A673 (cell line): Measurements from ENCODE around the gene NBEA. TPM values are rescaled to one million over a fixed set of nuclear protein-coding genes. Genes with fewer than 3 reads are reported as not detected.

Experiments used
- BruUV-seq: library from RNA; stranded (reverse); fragments of 400-500 nt; replicated peaks from 2 replicates; lab custom pipeline; 2021; lab: Mats Ljungman, UMichigan
- CTCF ChIA-PET: fragments of 300-600 bp; sonication (Branson Sonifier 250); formaldehyde crosslinking; loops from one replicate; lab custom pipeline; 2022; ENCODE audit warnings: antibody characterized with exemption; lab: Charles Lee
- POLR2A ChIA-PET: fragments of 300-600 bp; sonication (Branson Sonifier 250); formaldehyde crosslinking; loops from one replicate; lab custom pipeline; 2022; ENCODE audit warnings: antibody characterized with exemption; ENCODE audit not compliant: low non-redundant PET; lab: Charles Lee
- DNase-seq: peaks from one replicate; pipeline ENCODE4 v3.0.0-alpha.2; 2015; ENCODE audit warnings: low spot score
- H3K27ac ChIP-seq: fragments of 200-600 bp; sonication (generic); 2 replicates; pipeline ENCODE4 v1.5.1; 2016; ENCODE audit warnings: mixed run types, low read depth, mild to moderate bottlenecking, mixed read lengths, antibody characterized with exemption, low read length; ENCODE audit not compliant: poor library complexity, severe bottlenecking
- H3K27me3 ChIP-seq: fragments of 200-600 bp; sonication (generic); replicated peaks from 2 replicates; pipeline ENCODE4 v1.6.1; 2017; ENCODE audit warnings: mixed run types, low read depth, mild to moderate bottlenecking, mixed read lengths, antibody characterized with exemption, low read length; ENCODE audit not compliant: insufficient read depth, poor library complexity
- H3K36me3 ChIP-seq: fragments of 200-600 bp; sonication (generic); 2 replicates; pipeline ENCODE4 v1.6.1; 2016; ENCODE audit warnings: mixed run types, mild to moderate bottlenecking, mixed read lengths, antibody characterized with exemption, low read length; ENCODE audit not compliant: insufficient read depth, poor library complexity, severe bottlenecking
- H3K4me1 ChIP-seq: fragments of 200-600 bp; sonication (generic); 2 replicates; pipeline ENCODE4 v1.6.1; 2017; ENCODE audit warnings: mixed run types, mild to moderate bottlenecking, mixed read lengths, antibody characterized with exemption, low read length; ENCODE audit not compliant: insufficient read depth, poor library complexity, severe bottlenecking
- H3K4me3 ChIP-seq: fragments of 200-600 bp; sonication (generic); 2 replicates; pipeline ENCODE4 v1.5.1; 2016; ENCODE audit warnings: low read depth, mixed run types, mild to moderate bottlenecking, mixed read lengths, low read length; ENCODE audit not compliant: poor library complexity, severe bottlenecking
- H3K9me3 ChIP-seq: fragments of 200-600 bp; sonication (generic); 2 replicates; pipeline ENCODE4 v1.6.1; 2016; ENCODE audit warnings: mixed run types, low read depth, mild to moderate bottlenecking, mixed read lengths, antibody characterized with exemption, low read length; ENCODE audit not compliant: poor library complexity, severe bottlenecking
- CTCF ChIP-seq: fragments of 300-800, 200-600 bp; sonication (generic); conservative IDR thresholded peaks from 2 replicates; pipeline ENCODE4 v1.5.1; 2017; ENCODE audit warnings: low read depth, mild to moderate bottlenecking, antibody characterized with exemption, low read length, moderate library complexity, mixed read lengths
- EZH2 ChIP-seq: fragments of 200-600 bp; sonication (generic); IDR thresholded peaks from 2 replicates; pipeline ENCODE4 v1.6.1; 2017; ENCODE audit warnings: borderline replicate concordance, low read depth, mild to moderate bottlenecking, mixed read lengths, antibody characterized with exemption, low read length; ENCODE audit not compliant: poor library complexity, severe bottlenecking
- intact Hi-C: fragments of 100-400 bp; cut with micrococcal nuclease; formaldehyde crosslinking; loops from one replicate; pipeline ENCODE4 v1.10.0; 2022; ENCODE audit not compliant: unreplicated experiment
- total RNA-seq: library from RNA; stranded (reverse); gene quantifications from 2 replicates; pipeline ENCODE4 v1.2.3, GENCODE V29; 2021

NBEA gene
- total RNA-seq, 1 experiment from 2014 or later = 4.2 TPM

- POLR2A ChIA-PET = no interaction called here
- no peaks in the 10 kb centered on the region for H3K4me1 ChIP-seq
- no peak for TF ChIP-seq CTCF
- no peak for TF ChIP-seq EZH2
- no peak overlapping the region for H3K27ac ChIP-seq
- H3K27me3 ChIP-seq = no peaks in the 10 kb centered on the region
- no peaks in the 10 kb centered on the region for H3K36me3 ChIP-seq
- intact Hi-C loops = no loop called here
- CTCF ChIA-PET = no interaction called here
- no peak for DNase-seq
- H3K4me3 ChIP-seq = no peak overlapping the region
- no TSS peak for BruUV-seq
- no peaks in the 10 kb centered on the region for H3K9me3 ChIP-seq
Observed at GRCh38 chr13:35479706-35480105, 537.6 kb downstream of the NBEA start.

- Histone ChIP-seq H3K27me3 (no peaks in the 10 kb centered on the region), H3K36me3 (no peaks in the 10 kb centered on the region), H3K27ac (no peak overlapping the region), H3K4me3 (no peak overlapping the region), H3K9me3 (no peaks in the 10 kb centered on the region), H3K4me1 (peaks cover 4% of the 10 kb centered on the region)
- no peak for DNase-seq
- POLR2A ChIA-PET = no interaction called here
- TF ChIP-seq EZH2 (no peak), CTCF (no peak)
- intact Hi-C loops = no loop called here
- CTCF ChIA-PET = no interaction called here
- no TSS peak for BruUV-seq
Observed at GRCh38 chr13:35480346-35480745, 538.3 kb downstream of the NBEA start.

GRCh38 chr13:35481777-35482176 is 539.7 kb downstream of the NBEA start:
- no TSS peak for BruUV-seq
- POLR2A ChIA-PET = no interaction called here
- peaks cover 5% of the 10 kb centered on the region for H3K4me1 ChIP-seq
- no peaks in the 10 kb centered on the region for H3K9me3 ChIP-seq
- no peaks in the 10 kb centered on the region for H3K36me3 ChIP-seq
- no peak overlapping the region for H3K4me3 ChIP-seq
- intact Hi-C loops = no loop called here
- H3K27me3 ChIP-seq = no peaks in the 10 kb centered on the region
- TF ChIP-seq CTCF (no peak), EZH2 (no peak)
- CTCF ChIA-PET = no interaction called here
- no peak for DNase-seq
- no peak overlapping the region for H3K27ac ChIP-seq
